Activated B cell treated with CpG ODN at 0.5 μM for 24 hours (primary cell): ENCODE data around the gene CALD1. TPM values are rescaled to one million over a fixed set of nuclear protein-coding genes. Genes with fewer than 3 reads are reported as not detected.
A peak's percentile ranks its signal among the peaks of the same experiment; 100 is the strongest.

Source experiments
- ATAC-seq: fragments of 200-7000 bp; cut with Tn5 transposase; one replicate; pipeline ENCODE4 v1.10.0; 2021; ENCODE audit warnings: low read depth, mild to moderate bottlenecking, moderate library complexity
- CTCF ChIA-PET: fragments of 350-600 bp; sonication (Branson Sonifier 250); formaldehyde crosslinking; loops from one replicate; lab custom pipeline; 2021; ENCODE audit warnings: antibody characterized with exemption; lab: Charles Lee
- POLR2A ChIA-PET: fragments of 350-600 bp; sonication (Branson Sonifier 250); formaldehyde crosslinking; loops from one replicate; lab custom pipeline; 2021; ENCODE audit warnings: antibody characterized with exemption; lab: Charles Lee
- DNase-seq: peaks from one replicate; pipeline ENCODE4 v3.0.0; 2022
- H3K27ac Mint-ChIP-seq: one replicate; pipeline ENCODE4 v1.8.0; 2020; ENCODE audit warnings: mixed read lengths
- H3K27me3 Mint-ChIP-seq: one replicate; pipeline ENCODE4 v1.8.0; 2021; ENCODE audit warnings: mixed read lengths
- H3K36me3 Mint-ChIP-seq: one replicate; pipeline ENCODE4 v1.8.0; 2021; ENCODE audit warnings: low read depth, mixed read lengths
- H3K4me1 Mint-ChIP-seq: one replicate; pipeline ENCODE4 v1.8.0; 2021; ENCODE audit warnings: mixed read lengths
- H3K4me3 Mint-ChIP-seq: one replicate; pipeline ENCODE4 v1.8.0; 2020; ENCODE audit warnings: mild to moderate bottlenecking, mixed read lengths
- H3K9me3 Mint-ChIP-seq: one replicate; pipeline ENCODE4 v1.8.0; 2020; ENCODE audit warnings: mixed read lengths
- CTCF ChIP-seq: fragments of 200-600 bp; IDR thresholded peaks from one replicate; pipeline ENCODE4 v1.8.0; 2022; ENCODE audit warnings: antibody characterized with exemption, mild to moderate bottlenecking
- intact Hi-C: fragments of 100-400 bp; cut with micrococcal nuclease; formaldehyde crosslinking; loops from one replicate; pipeline ENCODE4 v1.15.1; 2024
- total RNA-seq: library from RNA; stranded (reverse); gene quantifications from 2 replicates; pipeline ENCODE4 v1.2.3, GENCODE V29; 2022

CALD1 gene
- total RNA-seq, 1 donor from 2014 or later = 0.33 TPM

- ChIA-PET CTCF (interaction anchor here (1.4 kb wide), 1 partner anchor 9 kb away, joined by 4 read pairs; no protein-coding TSS in a partner anchor), POLR2A (no interaction called here)
- Mint-ChIP-seq H3K4me3 (peak overlapping the region; percentile 72), H3K9me3 (peaks cover 2% of the 10 kb centered on the region), H3K27ac (peak overlapping the region; percentile 78), H3K27me3 (no peaks in the 10 kb centered on the region), H3K36me3 (no peaks in the 10 kb centered on the region), H3K4me1 (peaks cover 23% of the 10 kb centered on the region)
- intact Hi-C loops = loop anchor here (10.0 kb wide), 1 partner anchor 169 kb away; no protein-coding TSS in a partner anchor
- no peak for TF ChIP-seq CTCF
- ATAC-seq (no peak), DNase-seq (no peak)
Observed at GRCh38 chr7:134933460-134934068, 154.1 kb downstream of the CALD1 start.

- no peak overlapping the region for H3K4me3 Mint-ChIP-seq
- H3K9me3 Mint-ChIP-seq = peaks cover 2% of the 10 kb centered on the region
- no peak for TF ChIP-seq CTCF
- intact Hi-C loops = loop anchor here (10.0 kb wide), 1 partner anchor 171 kb away; no protein-coding TSS in a partner anchor
- H3K4me1 Mint-ChIP-seq = peaks cover 23% of the 10 kb centered on the region
- DNase-seq (no peak), ATAC-seq (no peak)
- no peaks in the 10 kb centered on the region for H3K36me3 Mint-ChIP-seq
- CTCF ChIA-PET = interaction anchor here (1.4 kb wide), 1 partner anchor 9 kb away, joined by 3 read pairs; no protein-coding TSS in a partner anchor
- no peaks in the 10 kb centered on the region for H3K27me3 Mint-ChIP-seq
- no peak overlapping the region for H3K27ac Mint-ChIP-seq
- POLR2A ChIA-PET = no interaction called here
Observed at GRCh38 chr7:134935701-134936100, 156.3 kb downstream of the CALD1 start.

GRCh38 chr7:134936893-134937510 lies 157.6 kb downstream of the CALD1 start:
- Mint-ChIP-seq H3K27ac (no peak overlapping the region), H3K4me3 (no peak overlapping the region), H3K27me3 (no peaks in the 10 kb centered on the region), H3K36me3 (no peaks in the 10 kb centered on the region), H3K9me3 (peaks cover 2% of the 10 kb centered on the region), H3K4me1 (peaks cover 20% of the 10 kb centered on the region)
- TF ChIP-seq CTCF = no peak
- intact Hi-C loops = loop anchor here (10.0 kb wide), 1 partner anchor 172 kb away; no protein-coding TSS in a partner anchor
- CTCF ChIA-PET = no interaction called here
- POLR2A ChIA-PET = no interaction called here
- DNase-seq (no peak), ATAC-seq (no peak)

GRCh38 chr7:134938141-134938540 lies 158.7 kb downstream of the CALD1 start:
- no peak for ATAC-seq
- ChIA-PET POLR2A (interaction anchor here (1.0 kb wide), 1 partner anchor 291 kb away, joined by 3 read pairs; no protein-coding TSS in a partner anchor), CTCF (no interaction called here)
- no peak for TF ChIP-seq CTCF
- Mint-ChIP-seq H3K4me3 (no peak overlapping the region), H3K36me3 (no peaks in the 10 kb centered on the region), H3K4me1 (peaks cover 9% of the 10 kb centered on the region), H3K9me3 (no peaks in the 10 kb centered on the region), H3K27me3 (no peaks in the 10 kb centered on the region), H3K27ac (no peak overlapping the region)
- DNase-seq = no peak
- intact Hi-C loops = loop anchor here (10.0 kb wide), 1 partner anchor 173 kb away; no protein-coding TSS in a partner anchor

DNA sequence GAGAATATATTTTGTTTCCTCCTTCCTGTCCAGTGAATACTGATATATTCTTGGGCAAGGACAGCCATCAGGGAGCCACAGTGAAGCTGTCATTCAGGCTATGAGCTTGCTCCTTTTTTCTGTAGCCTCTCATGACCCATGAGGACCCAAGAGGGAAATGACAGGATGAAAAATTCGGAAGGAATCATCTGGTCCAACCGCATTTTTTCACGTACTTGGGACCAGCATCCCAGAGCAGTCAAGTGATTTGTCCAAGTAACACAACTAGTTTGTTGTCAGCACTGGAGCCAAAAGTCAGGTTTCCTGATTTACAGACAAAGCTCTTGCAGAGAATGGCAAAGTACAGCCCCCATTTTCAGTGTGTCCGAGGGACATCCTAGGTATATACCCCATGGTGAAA lies 159.7 kb downstream of the CALD1 start:
- peaks cover 2% of the 10 kb centered on the region for H3K4me1 Mint-ChIP-seq

More for the DNA sequence above, 159.7 kb downstream of the CALD1 start:
- Mint-ChIP-seq H3K36me3 (no peaks in the 10 kb centered on the region), H3K27ac (no peak overlapping the region), H3K27me3 (no peaks in the 10 kb centered on the region), H3K4me3 (no peak overlapping the region), H3K9me3 (no peaks in the 10 kb centered on the region)
- DNase-seq = no peak
- POLR2A ChIA-PET = no interaction called here
- ATAC-seq = no peak
- intact Hi-C loops = loop anchor here (10.0 kb wide), 1 partner anchor 174 kb away; no protein-coding TSS in a partner anchor
- CTCF ChIA-PET = no interaction called here
- no peak for TF ChIP-seq CTCF
